Activated effector memory CD4-positive, alpha-beta T cell treated with anti-CD3 and anti-CD28 coated beads, Interleukin-2, amount 50 U/mL, for 16 hours (primary cell): Measurements from ENCODE around the gene LRCH1.

Experiments
- DNase-seq: peaks from one replicate; pipeline ENCODE4 v3.0.0-alpha.2; 2020

LRCH1 gene

GRCh38 chr13:46618694-46619254 lies 65.8 kb downstream of the LRCH1 start:
- no peak for DNase-seq

GRCh38 chr13:46620029-46620428 lies 67.1 kb downstream of the LRCH1 start:
- no peak for DNase-seq

- DNase-seq: no peak
Measured at GRCh38 chr13:46620471-46620870, 67.5 kb downstream of the LRCH1 start.

DNA sequence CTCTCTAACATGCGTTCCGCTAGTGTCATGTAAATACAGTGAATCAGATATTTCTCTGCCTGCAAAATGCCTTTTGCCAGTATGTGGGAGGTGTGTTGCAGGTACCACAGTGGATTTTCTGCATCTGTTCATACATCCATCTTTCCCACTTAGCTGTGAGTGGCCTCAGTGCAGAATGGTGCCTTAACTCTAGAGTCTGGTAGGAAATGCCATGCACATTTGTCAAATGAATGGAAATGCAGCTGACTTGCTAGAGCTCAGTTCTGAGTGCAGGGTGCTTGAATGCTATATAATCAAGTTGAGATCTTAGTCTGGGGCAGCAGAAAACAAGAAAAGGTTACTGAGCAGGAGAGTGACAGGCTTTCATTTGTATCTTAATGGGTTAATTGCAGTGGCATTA lies 68.2 kb downstream of the LRCH1 start:
- DNase-seq: no peak

DNA sequence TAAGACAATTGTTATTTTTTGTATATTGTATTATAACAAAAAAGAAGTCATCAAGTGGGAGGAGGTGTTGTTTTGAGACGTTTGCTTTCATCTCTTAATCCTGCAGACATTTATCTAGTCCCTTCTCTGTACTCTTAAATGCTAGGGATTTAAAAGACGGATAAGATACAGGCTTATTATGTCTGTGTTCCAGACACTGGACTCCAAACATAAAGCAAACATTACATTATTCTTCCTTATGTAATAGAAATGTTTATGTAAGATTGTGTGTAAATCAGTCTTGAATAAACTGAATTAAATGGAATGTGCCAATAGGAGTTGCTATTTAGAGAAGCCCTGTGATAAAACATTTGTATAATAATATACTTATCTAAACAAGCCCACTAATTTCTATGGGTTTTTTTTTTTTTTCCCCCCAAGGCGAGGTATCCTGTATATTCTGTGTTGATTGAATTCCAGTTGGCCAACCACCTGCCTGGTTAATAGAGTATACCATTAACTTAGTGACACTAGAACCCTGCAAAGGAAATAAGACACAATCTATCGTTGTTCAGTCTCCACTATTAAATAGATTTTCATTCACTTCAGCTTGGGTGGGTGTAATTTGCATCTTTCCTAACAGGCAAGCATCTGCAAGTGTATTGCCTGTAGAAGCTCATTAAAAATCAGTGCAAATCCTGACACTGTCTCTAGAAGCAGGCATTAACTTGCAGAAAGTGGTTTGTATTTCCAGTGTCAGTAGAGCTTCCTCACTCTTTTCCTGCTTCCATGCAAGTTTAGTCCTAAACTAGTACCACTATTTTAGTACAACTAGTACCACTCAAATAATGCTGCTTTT lies 69.0 kb downstream of the LRCH1 start:
- DNase-seq: no peak

GRCh38 chr13:46622630-46623256 lies 69.8 kb downstream of the LRCH1 start:
- DNase-seq: no peak

DNA sequence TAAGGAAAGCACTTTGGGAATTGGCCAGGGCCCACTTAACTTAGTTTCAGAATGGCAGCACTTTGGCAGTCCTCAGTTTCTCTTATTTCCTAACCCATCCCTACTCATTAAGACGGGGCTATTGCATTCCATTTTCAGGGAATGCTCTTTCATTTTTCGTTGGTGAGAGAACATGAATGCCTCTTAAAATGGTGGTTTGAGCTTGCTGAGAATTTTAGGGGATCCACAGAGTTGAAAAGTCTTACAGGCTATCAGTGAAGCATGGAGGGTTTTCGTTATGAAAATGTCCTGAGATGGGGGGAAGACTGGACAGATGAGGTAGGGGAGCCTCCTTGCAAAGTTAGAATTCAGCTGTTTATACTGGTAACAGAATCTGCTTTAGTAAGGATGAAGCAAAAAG lies 71.4 kb downstream of the LRCH1 start:
- no peak for DNase-seq

DNA sequence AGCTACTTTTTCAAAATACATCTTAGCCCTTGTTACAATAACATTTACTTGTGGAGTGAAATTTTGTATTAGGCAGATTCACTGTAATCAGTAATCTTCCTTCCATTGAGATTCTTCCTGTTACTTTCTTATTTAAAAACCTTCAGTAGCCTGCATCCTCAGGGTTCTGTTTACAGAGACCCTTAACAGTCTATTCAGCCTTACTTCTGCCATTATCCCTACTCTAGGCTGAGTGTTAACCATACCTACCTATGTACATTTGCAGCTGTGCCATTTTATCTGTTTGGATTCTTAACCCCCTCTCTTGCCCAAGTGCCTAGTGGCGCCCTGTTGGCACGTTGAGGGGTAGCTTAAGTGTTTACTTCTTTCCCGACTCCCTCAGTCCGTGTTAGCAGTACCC lies 71.9 kb downstream of the LRCH1 start:
- no peak for DNase-seq

DNA sequence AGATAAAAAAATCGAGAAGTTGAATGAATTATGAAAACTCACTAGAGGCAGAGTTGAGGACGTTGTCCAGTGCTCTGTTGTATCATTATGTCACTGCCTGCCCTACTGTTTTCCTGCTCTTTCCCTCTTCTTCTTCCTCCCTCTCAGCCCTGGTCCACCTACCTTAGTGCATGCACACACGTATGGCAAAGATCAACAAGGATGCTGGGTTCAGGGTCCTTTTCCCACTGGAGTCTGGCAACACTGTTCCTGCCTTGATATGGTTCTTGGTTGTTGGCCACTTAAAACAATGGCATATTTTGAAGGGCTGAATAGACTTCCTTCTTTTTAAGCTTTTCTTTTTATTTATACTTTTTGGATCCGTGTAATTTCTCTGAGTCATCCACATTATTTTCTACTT lies 74.5 kb downstream of the LRCH1 start:
- DNase-seq: no peak

DNA sequence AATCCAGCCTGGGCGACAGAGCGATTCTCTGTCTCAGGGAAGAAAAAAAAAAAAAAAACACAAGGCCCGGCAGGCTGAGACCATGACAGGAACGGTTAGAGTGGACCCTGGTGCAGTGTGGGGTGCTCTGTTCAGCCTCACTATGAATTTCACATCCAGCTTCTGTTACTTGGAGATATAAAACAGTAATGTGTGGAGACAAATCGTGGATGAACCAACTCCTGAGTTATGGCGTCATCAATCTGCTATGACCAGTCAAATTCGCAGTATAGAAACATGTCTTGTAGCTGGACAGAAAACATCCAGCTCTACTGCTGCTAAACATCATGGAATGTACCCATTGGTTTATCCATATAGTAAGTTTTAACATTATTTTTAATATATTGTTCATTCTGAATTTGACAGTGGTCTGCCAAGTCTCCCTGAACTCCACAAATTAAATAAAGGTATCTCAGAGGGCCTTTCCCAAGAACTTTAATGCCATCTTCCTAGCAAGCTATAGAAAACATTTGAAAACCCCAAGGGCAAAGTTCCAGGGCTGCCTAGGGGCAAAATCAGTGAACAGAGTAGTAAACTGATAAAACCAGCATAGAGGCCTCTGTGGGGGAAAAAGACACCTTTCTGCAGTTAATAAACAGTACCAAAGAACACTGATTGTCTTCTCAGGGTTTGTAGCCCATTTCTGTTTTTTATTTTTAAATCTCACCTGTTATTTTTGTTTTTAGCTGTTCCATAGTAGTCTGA lies 75.8 kb downstream of the LRCH1 start:
- no peak for DNase-seq

DNA sequence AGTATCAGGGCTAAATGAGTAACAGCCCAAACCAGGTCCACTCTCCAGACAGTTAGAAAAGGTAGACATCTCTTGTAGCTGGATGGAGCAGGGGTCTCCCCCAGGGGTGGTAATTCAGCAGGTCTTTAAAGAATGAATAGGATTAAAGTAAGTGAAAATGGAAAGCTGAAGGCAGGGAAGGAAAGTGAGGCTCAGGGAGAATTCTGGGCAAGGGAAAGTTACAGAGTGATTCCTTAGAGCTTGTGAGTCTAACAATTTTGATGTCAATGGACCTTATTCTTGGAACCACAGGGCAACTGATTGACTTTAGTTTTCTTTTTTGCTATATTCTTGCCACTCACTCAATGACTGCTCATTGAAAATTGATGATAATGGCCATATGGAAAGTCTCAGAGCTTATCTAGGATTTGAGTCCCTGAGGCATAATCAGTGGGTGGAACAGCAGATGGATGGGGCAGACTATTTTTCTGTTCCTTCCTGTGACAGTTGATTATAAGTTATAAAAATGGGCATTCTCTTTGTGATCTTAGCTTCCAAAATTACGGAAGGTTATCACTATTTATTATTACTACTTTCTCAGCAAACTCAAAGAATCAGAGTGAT lies 76.9 kb downstream of the LRCH1 start:
- DNase-seq: no peak

GRCh38 chr13:46630431-46631178 lies 77.6 kb downstream of the LRCH1 start:
- DNase-seq: no peak

GRCh38 chr13:46631179-46631542 lies 78.2 kb downstream of the LRCH1 start:
- no peak for DNase-seq

DNA sequence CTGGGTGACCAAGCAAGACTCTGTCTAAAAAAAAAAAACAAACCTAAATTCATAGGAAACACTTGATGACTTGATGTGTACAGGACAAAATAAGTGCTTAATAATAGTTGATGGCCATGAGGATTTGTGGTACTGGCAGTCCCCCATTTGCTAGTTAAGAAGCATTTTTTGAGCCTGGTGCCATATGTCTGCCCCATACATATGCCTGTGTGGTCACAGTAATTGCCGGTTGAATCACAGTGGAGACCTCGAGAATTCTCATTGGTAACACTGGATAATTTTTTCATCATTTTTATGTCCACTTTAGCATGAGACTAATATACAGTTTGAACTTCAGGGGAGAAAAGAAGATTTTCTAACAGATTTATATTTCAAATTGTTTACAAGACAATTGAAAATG lies 79.2 kb downstream of the LRCH1 start:
- DNase-seq: no peak

GRCh38 chr13:46633416-46633815 lies 80.4 kb downstream of the LRCH1 start:
- no peak for DNase-seq

- no peak for DNase-seq
Measured at GRCh38 chr13:46636451-46636850, 83.5 kb downstream of the LRCH1 start.

GRCh38 chr13:46637213-46637612 lies 84.2 kb downstream of the LRCH1 start:
- DNase-seq: no peak

- DNase-seq: no peak
Measured at GRCh38 chr13:46638262-46638661, 85.3 kb downstream of the LRCH1 start.

- no peak for DNase-seq
Measured at GRCh38 chr13:46639033-46639981, 86.3 kb downstream of the LRCH1 start.

DNA sequence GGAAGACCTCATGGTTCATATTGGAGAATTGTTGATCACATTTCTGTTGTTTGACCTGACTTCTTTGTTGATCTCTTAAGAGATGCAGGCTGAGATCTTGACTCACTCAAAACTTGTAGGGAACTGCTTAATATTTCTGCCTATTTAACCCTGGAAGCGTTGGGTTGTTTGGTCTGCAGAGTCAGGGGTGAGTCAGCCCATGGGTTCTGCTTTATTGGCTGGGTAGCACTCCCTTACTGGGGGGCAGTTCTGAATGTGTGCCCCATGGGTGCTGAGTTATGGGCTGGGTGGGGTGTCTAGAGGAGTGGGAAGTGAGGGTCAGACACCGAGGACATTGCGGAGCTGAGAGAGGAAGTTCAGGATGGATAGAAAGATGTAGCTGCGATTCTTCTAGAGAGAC lies 87.9 kb downstream of the LRCH1 start:
- DNase-seq: no peak
